ENCODE measurements around the gene TMPRSS3.

DNA sequence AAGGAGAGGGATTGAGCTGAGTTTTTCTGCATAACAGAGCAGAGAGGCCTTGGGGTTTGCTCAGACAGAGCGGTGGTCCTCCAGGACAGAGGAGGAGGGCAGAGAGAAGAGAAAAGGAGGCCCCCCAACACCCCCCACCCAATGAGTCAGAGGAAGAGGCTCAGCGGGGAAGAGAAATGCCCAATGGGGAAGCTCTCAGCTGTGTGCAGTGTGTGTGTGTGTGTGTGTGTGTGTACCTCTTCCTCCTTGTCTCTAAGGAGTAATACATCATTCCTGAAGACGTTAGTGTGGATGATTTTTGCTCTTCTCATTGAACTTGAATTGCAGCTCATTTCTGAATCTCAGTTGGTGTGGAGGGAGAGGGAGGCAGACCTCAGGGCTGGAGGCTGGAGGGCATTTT, 8.7 kb downstream of the TMPRSS3 start:
- TF ChIP-seq YY1 (tag by site-specific recombination; IDR thresholded peaks at IDR 0.05) = no peak
- TF ChIP-seq ZIC2 (tag by site-specific recombination; IDR thresholded peaks at IDR 0.05) = no peak
- TF ChIP-seq ZNF292 (tag by site-specific recombination; IDR thresholded peaks at IDR 0.05; ENCODE audit: borderline replicate concordance, low read depth) = no peak
